NCI-H446 treated with DMSO at 0.1 percent for 48 hours (cell line): Measurements from ENCODE around the gene PACS1.

ENCODE experiments used
- DNase-seq: peaks from one replicate; lab custom pipeline; 2025; lab: John Stamatoyannopoulos, UW

The PACS1 gene

GRCh38 chr11:66224226-66224855, 154.3 kb downstream of the PACS1 start:
- no peak for DNase-seq

- no peak for DNase-seq
Measured at GRCh38 chr11:66225066-66225465, 155.0 kb downstream of the PACS1 start.

- no peak for DNase-seq
Measured at GRCh38 chr11:66226101-66226500, 156.0 kb downstream of the PACS1 start.

GRCh38 chr11:66227700-66228099, 157.6 kb downstream of the PACS1 start:
- DNase-seq, result no peak

GRCh38 chr11:66228521-66228920, 158.4 kb downstream of the PACS1 start:
- DNase-seq, result no peak

GRCh38 chr11:66230156-66230555, 160.1 kb downstream of the PACS1 start:
- no peak for DNase-seq

- DNase-seq, result no peak
Measured at GRCh38 chr11:66230978-66231377, 160.9 kb downstream of the PACS1 start.

- no peak for DNase-seq
Measured at GRCh38 chr11:66231561-66231960, 161.5 kb downstream of the PACS1 start.

GRCh38 chr11:66232769-66233168, 162.7 kb downstream of the PACS1 start:
- DNase-seq, result no peak

- no peak for DNase-seq
Measured at GRCh38 chr11:66233301-66233700, 163.2 kb downstream of the PACS1 start.

GRCh38 chr11:66235141-66235540, 165.1 kb downstream of the PACS1 start:
- DNase-seq, result no peak

GRCh38 chr11:66237867-66238266, 167.8 kb downstream of the PACS1 start:
- DNase-seq, result no peak

GRCh38 chr11:66238786-66239413, 168.8 kb downstream of the PACS1 start:
- no peak for DNase-seq

- no peak for DNase-seq
Measured at GRCh38 chr11:66239511-66239910, 169.4 kb downstream of the PACS1 start.

- no peak for DNase-seq
Measured at GRCh38 chr11:66239998-66240780, 170.1 kb downstream of the PACS1 start.

GRCh38 chr11:66240781-66241136, 170.7 kb downstream of the PACS1 start:
- no peak for DNase-seq

- peak; percentile 31 for DNase-seq
Measured at GRCh38 chr11:66242095-66242765, 172.2 kb downstream of the PACS1 start.

- DNase-seq, result no peak
Measured at GRCh38 chr11:66243782-66244535, 173.9 kb downstream of the PACS1 start.

GRCh38 chr11:66247295-66247694, 177.2 kb downstream of the PACS1 start:
- no peak for DNase-seq

- no peak for DNase-seq
Measured at GRCh38 chr11:66247801-66248200, 177.7 kb downstream of the PACS1 start.

GRCh38 chr11:66248903-66249302, 178.8 kb downstream of the PACS1 start:
- DNase-seq, result no peak

- DNase-seq, result no peak
Measured at GRCh38 chr11:66251809-66252208, 181.7 kb downstream of the PACS1 start.
